T-helper 17 cell (primary cell): ENCODE data around the gene GALNT11. TPM values are rescaled to one million over a fixed set of nuclear protein-coding genes. Genes with fewer than 3 reads are reported as not detected.
A peak's percentile ranks its signal among the peaks of the same experiment; 100 is the strongest.
"Not testable (repeated sequence)": the region's sequence is repeated elsewhere in the genome, so short reads cannot be mapped to it uniquely, and the experiment has no call there.

Experiments used
- ATAC-seq: fragments of 150-1000 bp; cut with Tn5 transposase; 2 replicates; pipeline ENCODE4 v1.10.0; 2021; ENCODE audit warnings: mild to moderate bottlenecking, moderate library complexity
- DNase-seq, 3 donors: peaks; one replicate each; pipeline versions ENCODE4 v3.0.0 to v3.0.0-alpha.2; 2020 to 2021
- H3K9me3 ChIP-seq: one replicate; pipeline ENCODE4 v1.7.0; 2013; ENCODE audit warnings: low read length, mild to moderate bottlenecking; ENCODE audit not compliant: control insufficient read depth, poor library complexity, severe bottlenecking
- H3K27ac Mint-ChIP-seq: one replicate; pipeline ENCODE4 v1.8.0; 2022; ENCODE audit warnings: mild to moderate bottlenecking, moderate library complexity, mixed read lengths
- H3K27me3 Mint-ChIP-seq: one replicate; pipeline ENCODE4 v1.8.0; 2022; ENCODE audit warnings: mixed read lengths
- H3K36me3 Mint-ChIP-seq: one replicate; pipeline ENCODE4 v1.8.0; 2022; ENCODE audit warnings: low read depth, mixed read lengths
- H3K4me1 Mint-ChIP-seq: one replicate; pipeline ENCODE4 v1.8.0; 2022; ENCODE audit warnings: mild to moderate bottlenecking, mixed read lengths
- H3K4me3 Mint-ChIP-seq: one replicate; pipeline ENCODE4 v1.8.0; 2022; ENCODE audit warnings: mild to moderate bottlenecking, moderate library complexity, mixed read lengths
- total RNA-seq, 4 donors: library from RNA in 2 of 4; stranded (reverse) in 2 of 4; gene quantifications; one replicate each; pipeline ENCODE4 v1.2.3 and lab custom pipeline; 2022 to 2026

Gene GALNT11
- total RNA-seq, 2 donors from 2014 or later, result 23.7 to 25.3 TPM

- H3K27me3 Mint-ChIP-seq, H3K36me3 Mint-ChIP-seq, DNase-seq, H3K27ac Mint-ChIP-seq, H3K9me3 ChIP-seq, H3K4me3 Mint-ChIP-seq, ATAC-seq: not testable (repeated sequence)
- peaks cover 14% of the 10 kb centered on the region for H3K4me1 Mint-ChIP-seq
These were observed 40.4 kb downstream of the GALNT11 start for GRCh38 chr7:152065800-152066344.

- no peak overlapping the region for H3K27ac Mint-ChIP-seq
- no peaks in the 10 kb centered on the region for H3K27me3 Mint-ChIP-seq
- H3K36me3 Mint-ChIP-seq, result peaks cover 1% of the 10 kb centered on the region
- DNase-seq (no peak), ATAC-seq (no peak)
- H3K9me3 ChIP-seq, result no peaks in the 10 kb centered on the region
- H3K4me1 Mint-ChIP-seq, result peaks cover 22% of the 10 kb centered on the region
- H3K4me3 Mint-ChIP-seq, result no peak overlapping the region
These were observed 46.9 kb downstream of the GALNT11 start for GRCh38 chr7:152072421-152072820.

- Mint-ChIP-seq H3K27ac (no peak overlapping the region), H3K4me1 (peaks cover 26% of the 10 kb centered on the region), H3K4me3 (no peak overlapping the region), H3K27me3 (no peaks in the 10 kb centered on the region), H3K36me3 (no peaks in the 10 kb centered on the region)
- H3K9me3 ChIP-seq, result no peaks in the 10 kb centered on the region
- no peak for ATAC-seq
- no peak for DNase-seq
These were observed 47.9 kb downstream of the GALNT11 start for GRCh38 chr7:152073352-152073751.

- H3K27ac Mint-ChIP-seq, result peak overlapping the region; percentile 66
- peak overlapping the region; percentile 31 for H3K4me3 Mint-ChIP-seq
- ATAC-seq, result no peak
- DNase-seq, result no peak
- H3K9me3 ChIP-seq, result no peaks in the 10 kb centered on the region
- peaks cover 34% of the 10 kb centered on the region for H3K4me1 Mint-ChIP-seq
- H3K27me3 Mint-ChIP-seq, result no peaks in the 10 kb centered on the region
- peaks cover 2% of the 10 kb centered on the region for H3K36me3 Mint-ChIP-seq
These were observed 49.2 kb downstream of the GALNT11 start for GRCh38 chr7:152074673-152075072.

- H3K4me3 Mint-ChIP-seq, ATAC-seq, H3K36me3 Mint-ChIP-seq, H3K27me3 Mint-ChIP-seq, H3K9me3 ChIP-seq, DNase-seq: not testable (repeated sequence)
- H3K4me1 Mint-ChIP-seq, result peaks cover 34% of the 10 kb centered on the region
- peak overlapping the region; percentile 66 for H3K27ac Mint-ChIP-seq
These were observed 49.9 kb downstream of the GALNT11 start for GRCh38 chr7:152075379-152075778.

DNA sequence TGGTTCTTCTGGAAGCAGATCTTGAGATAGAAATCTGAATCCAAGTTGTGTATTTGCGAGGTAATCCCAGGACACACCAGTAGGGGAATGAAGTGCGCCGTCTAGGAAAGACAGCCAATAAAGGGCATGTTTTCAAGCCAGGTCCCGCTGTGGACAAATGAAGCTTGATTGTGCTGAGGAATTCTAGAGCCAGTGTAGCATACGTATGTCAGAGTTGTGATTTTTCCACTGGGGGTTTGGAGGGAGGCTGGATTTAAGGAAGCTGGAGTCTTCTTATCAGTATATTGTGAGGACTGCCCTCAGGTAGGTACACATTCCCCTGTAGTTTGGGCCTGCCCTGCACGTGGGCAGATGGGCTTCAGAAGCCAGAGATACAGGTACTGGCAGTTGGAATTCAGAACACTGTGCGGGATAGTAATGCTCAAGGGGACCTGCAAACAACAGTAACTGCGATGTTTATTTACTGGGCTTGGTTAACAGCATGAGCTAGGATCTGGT, 50.9 kb downstream of the GALNT11 start:
- Mint-ChIP-seq H3K27ac (peak overlapping the region; percentile 62), H3K27me3 (no peaks in the 10 kb centered on the region), H3K4me3 (no peak overlapping the region), H3K4me1 (peaks cover 34% of the 10 kb centered on the region), H3K36me3 (peaks cover 2% of the 10 kb centered on the region)
- DNase-seq (no peak), ATAC-seq (no peak)
- H3K9me3 ChIP-seq, result no peaks in the 10 kb centered on the region

DNA sequence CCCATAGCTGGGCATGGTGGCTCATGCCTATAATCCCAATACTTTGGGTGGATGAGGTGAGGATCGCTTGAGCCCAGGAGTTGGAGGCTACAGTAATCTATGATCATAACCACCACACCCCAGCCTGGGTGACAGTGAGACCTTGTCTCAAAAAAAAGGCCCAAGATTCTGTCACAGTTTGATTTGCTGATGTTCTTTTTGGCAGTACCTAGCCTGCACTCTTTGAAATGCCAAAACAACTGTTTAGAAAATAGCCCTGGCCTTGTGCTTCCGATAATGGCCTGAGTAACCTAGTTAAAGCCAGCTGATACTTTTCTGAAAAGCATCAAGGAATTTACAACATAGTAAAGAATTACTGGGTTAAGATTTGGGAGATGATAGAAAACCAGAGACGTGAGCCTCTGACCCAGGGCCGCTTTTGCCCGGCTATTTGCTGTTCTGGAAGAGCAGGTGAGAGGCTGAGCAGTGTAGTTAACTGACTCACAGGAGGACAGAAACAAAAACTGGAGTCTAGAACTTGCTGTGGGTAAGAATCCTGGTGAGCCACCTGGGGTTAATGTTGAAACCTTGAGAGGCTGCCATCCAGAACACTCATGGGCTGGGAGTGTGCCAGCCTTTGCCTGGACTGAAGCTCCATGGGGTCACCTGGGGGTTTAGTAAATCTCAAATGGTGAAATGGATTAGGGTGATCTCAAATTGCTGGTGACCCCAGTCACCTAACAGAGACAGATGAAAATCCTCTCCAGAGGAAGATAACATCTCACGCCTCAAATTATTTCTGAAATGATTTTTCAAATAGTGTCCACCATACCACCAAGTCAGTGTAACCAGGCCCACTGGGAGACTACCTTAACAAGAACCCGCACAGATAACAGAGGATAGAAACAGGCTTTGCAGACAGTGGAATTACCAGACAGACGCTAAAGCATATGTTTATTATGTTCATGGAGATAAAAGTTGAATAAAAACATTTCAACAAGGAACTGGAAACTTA, 51.8 kb downstream of the GALNT11 start:
- no peaks in the 10 kb centered on the region for H3K27me3 Mint-ChIP-seq
- DNase-seq (no peak), ATAC-seq (no peak)
- H3K4me1 Mint-ChIP-seq, result peaks cover 34% of the 10 kb centered on the region
- H3K4me3 Mint-ChIP-seq, result no peak overlapping the region
- H3K9me3 ChIP-seq, result no peaks in the 10 kb centered on the region
- H3K27ac Mint-ChIP-seq, result peak overlapping the region; percentile 62
- H3K36me3 Mint-ChIP-seq, result peaks cover 2% of the 10 kb centered on the region

GRCh38 chr7:152078025-152078424, 52.6 kb downstream of the GALNT11 start:
- H3K9me3 ChIP-seq, result no peaks in the 10 kb centered on the region
- DNase-seq, result no peak
- no peaks in the 10 kb centered on the region for H3K27me3 Mint-ChIP-seq
- peak overlapping the region; percentile 62 for H3K27ac Mint-ChIP-seq
- H3K36me3 Mint-ChIP-seq, result peaks cover 4% of the 10 kb centered on the region
- H3K4me1 Mint-ChIP-seq, result peaks cover 34% of the 10 kb centered on the region
- H3K4me3 Mint-ChIP-seq, result no peak overlapping the region
- ATAC-seq, result no peak

DNA sequence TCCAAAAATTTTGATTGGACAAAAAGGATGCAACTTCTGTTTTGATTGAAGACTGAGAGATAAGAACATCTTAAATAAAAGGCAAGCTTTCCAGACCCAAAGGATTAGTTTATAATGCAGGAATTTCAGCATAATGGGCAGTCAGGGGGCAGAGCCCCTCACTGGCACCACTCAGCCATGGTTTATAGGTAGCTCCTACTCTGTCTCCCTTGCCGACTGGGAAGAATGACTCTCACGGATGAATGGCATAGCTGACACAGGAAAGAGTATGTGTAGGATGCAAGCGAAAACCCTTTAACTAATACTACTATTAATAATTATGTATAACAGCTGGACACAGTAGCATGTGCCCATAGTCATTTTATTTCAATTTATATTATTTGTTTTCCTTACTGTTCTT, 53.3 kb downstream of the GALNT11 start:
- DNase-seq (no peak), ATAC-seq (no peak)
- Mint-ChIP-seq H3K27ac (no peak overlapping the region), H3K4me3 (peak overlapping the region; percentile 19), H3K36me3 (peaks cover 4% of the 10 kb centered on the region), H3K4me1 (peaks cover 27% of the 10 kb centered on the region), H3K27me3 (no peaks in the 10 kb centered on the region)
- H3K9me3 ChIP-seq, result no peaks in the 10 kb centered on the region

- H3K36me3 Mint-ChIP-seq, result peaks cover 4% of the 10 kb centered on the region
- ATAC-seq (no peak), DNase-seq (no peak)
- H3K27ac Mint-ChIP-seq, result no peak overlapping the region
- H3K27me3 Mint-ChIP-seq, result no peaks in the 10 kb centered on the region
- H3K9me3 ChIP-seq, result no peaks in the 10 kb centered on the region
- peaks cover 21% of the 10 kb centered on the region for H3K4me1 Mint-ChIP-seq
- no peak overlapping the region for H3K4me3 Mint-ChIP-seq
These were observed 55.6 kb downstream of the GALNT11 start for GRCh38 chr7:152081088-152081487.

DNA sequence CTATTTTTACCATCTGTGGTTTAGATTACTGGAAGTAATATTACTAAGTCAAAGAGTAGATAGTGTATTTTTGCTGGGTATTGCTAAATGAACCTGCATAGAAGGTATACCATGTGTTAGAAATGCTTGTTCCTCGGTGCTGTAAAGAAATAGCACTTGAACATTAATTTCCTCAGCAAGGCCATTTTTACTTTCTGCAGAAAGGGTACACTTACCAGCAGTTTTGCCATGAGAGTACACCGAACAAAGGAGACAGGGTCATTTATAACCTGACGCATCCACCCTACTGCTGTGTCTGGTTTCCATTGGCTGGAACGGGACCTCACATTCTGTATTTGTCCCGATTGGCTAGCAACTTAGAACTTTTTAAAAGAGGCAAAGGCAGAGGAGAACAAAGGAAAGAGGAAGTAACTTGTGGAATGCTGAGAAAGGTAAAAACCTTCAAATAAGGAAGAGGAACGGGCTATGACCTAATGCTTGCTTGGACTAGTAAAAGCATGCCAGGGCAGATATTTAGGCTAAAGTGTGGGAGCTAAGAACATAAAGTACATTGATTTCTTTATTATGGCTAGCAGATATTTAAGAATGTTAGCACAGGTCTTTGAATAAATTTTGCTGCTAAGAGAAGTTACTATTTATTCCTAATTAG, 56.7 kb downstream of the GALNT11 start:
- not testable (repeated sequence) for H3K9me3 ChIP-seq, H3K36me3 Mint-ChIP-seq, H3K27me3 Mint-ChIP-seq, H3K27ac Mint-ChIP-seq, DNase-seq, ATAC-seq, H3K4me3 Mint-ChIP-seq
- peaks cover 19% of the 10 kb centered on the region for H3K4me1 Mint-ChIP-seq

DNA sequence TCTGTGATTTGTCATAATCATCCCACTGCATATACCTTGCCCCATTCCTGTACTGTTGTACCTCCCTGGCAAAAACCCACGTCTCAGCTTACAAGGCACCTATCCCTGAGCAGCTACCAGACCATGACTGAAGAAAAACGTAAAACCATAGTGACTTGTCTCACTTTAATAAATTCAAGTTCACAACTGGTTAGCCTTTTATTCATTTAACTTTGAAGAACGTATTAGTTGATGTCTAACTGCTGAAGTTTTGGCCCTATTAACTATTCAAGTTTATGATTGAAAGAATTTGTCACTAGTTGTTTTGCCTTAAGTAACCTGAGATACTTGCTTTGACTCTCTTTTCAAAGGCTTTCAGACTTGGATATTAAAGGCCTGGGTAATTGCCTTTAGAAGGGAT, 59.7 kb downstream of the GALNT11 start:
- no peak overlapping the region for H3K27ac Mint-ChIP-seq
- H3K4me1 Mint-ChIP-seq, result no peaks in the 10 kb centered on the region
- ATAC-seq, result no peak
- peaks cover 2% of the 10 kb centered on the region for H3K36me3 Mint-ChIP-seq
- DNase-seq, result no peak
- H3K4me3 Mint-ChIP-seq, result no peak overlapping the region
- H3K27me3 Mint-ChIP-seq, result no peaks in the 10 kb centered on the region
- H3K9me3 ChIP-seq, result no peaks in the 10 kb centered on the region

DNA sequence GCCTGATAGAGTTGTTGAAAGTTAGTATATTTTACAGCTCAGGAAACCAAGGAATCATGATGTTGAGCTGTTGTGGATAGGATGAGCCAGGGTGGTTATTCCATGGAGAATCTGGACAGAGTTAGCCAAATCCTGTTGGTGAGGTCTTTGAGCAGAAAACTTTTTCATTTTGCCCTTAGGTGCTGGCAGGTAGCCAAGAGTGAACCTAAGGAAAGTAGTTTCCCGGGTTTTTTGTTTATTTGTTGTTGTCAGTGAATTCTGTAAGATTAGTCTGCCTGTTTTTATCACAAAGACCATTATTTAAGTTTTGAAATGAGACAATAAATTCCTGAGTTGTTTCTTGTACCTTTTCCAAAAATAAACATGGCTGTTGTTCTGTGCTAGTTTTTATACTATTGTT, 61.0 kb downstream of the GALNT11 start:
- H3K4me1 Mint-ChIP-seq, result peaks cover 2% of the 10 kb centered on the region
- no peak for ATAC-seq
- H3K4me3 Mint-ChIP-seq, result no peak overlapping the region
- H3K36me3 Mint-ChIP-seq, result peaks cover 2% of the 10 kb centered on the region
- no peaks in the 10 kb centered on the region for H3K9me3 ChIP-seq
- no peak overlapping the region for H3K27ac Mint-ChIP-seq
- DNase-seq, result no peak
- H3K27me3 Mint-ChIP-seq, result no peaks in the 10 kb centered on the region
